Neural progenitor cell (in vitro differentiated cells): ENCODE measurements around the gene ART1.
A peak's percentile ranks its signal among the peaks of the same experiment; 100 is the strongest.

Source experiments
- EZH2 ChIP-seq: fragments of 200-600 bp; sonication (generic); IDR thresholded peaks from 2 replicates; pipeline ENCODE4 v1.6.1; 2017; ENCODE audit warnings: antibody characterized with exemption, mild to moderate bottlenecking, moderate library complexity
- TF ChIP-seq, protein P1 (sequence below): fragments of 200-600 bp; sonication (generic); IDR thresholded peaks from 2 replicates; pipeline ENCODE4 v1.5.1; 2017; ENCODE audit warnings: antibody characterized with exemption, mild to moderate bottlenecking

DNA sequence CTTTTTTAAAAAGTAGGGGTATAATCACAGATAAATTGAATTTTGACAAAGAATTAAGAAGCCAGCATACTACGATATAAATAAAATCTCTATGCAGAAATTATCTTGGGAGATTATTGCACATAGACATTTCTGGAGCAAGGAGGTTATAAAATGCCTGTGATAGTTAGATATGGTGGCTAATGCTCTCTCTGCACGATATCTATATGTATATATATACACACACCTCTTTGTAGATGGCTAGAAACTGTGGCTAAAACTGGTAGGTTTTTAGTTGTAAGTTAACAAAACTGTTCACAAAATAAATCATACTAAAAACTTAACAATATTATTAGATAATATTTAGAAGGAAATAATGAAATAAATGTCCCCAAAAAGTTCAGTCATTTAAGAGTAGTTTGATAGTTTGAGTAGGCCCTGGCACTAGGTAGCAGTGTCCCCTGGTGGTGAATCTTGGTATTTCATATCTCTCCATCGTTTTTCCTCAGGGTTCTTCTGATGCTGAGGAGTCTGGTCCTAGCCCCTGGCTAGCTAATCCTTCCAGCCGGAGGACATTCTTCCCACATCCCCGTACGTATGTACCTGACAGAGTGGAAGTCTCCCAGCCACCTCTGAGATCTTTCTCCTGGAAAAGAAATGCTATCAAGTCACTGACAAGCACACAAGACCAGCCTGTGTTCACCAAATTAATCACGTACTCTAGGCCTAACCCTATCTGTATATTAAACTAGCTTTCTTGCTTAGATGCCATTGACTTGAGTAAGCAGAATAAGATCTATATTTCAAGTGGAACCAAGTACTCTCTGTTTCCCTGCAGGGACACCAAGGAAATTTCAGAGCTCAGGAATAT lies 35.3 kb upstream of the ART1 start:
- TF ChIP-seq, protein P1, sequence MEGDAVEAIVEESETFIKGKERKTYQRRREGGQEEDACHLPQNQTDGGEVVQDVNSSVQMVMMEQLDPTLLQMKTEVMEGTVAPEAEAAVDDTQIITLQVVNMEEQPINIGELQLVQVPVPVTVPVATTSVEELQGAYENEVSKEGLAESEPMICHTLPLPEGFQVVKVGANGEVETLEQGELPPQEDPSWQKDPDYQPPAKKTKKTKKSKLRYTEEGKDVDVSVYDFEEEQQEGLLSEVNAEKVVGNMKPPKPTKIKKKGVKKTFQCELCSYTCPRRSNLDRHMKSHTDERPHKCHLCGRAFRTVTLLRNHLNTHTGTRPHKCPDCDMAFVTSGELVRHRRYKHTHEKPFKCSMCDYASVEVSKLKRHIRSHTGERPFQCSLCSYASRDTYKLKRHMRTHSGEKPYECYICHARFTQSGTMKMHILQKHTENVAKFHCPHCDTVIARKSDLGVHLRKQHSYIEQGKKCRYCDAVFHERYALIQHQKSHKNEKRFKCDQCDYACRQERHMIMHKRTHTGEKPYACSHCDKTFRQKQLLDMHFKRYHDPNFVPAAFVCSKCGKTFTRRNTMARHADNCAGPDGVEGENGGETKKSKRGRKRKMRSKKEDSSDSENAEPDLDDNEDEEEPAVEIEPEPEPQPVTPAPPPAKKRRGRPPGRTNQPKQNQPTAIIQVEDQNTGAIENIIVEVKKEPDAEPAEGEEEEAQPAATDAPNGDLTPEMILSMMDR, result peak; percentile 80
- TF ChIP-seq EZH2, result no peak
